ENCODE measurements around the gene SORCS2.

- TF ChIP-seq CTCF (IDR thresholded peaks at IDR 0.05) (no peak), POLR2A (IDR thresholded peaks at IDR 0.05) (no peak)
Observed at GRCh38 chr4:7620086-7620813, 427.9 kb downstream of the SORCS2 start.
